Neural cell (in vitro differentiated cells): ENCODE results near the gene CRYZ. TPM values are rescaled to one million over a fixed set of nuclear protein-coding genes. Genes with fewer than 3 reads are reported as not detected.

ENCODE experiments used
- H2AFZ ChIP-seq: fragments of 200-600, 300-800 bp; sonication (generic), shearing (Covaris generic); 2 replicates; pipeline ENCODE4 v1.6.0; 2014; ENCODE audit warnings: low read depth, mild to moderate bottlenecking, antibody characterized with exemption, low read length, moderate library complexity
- H3F3A ChIP-seq: fragments of 200-600 bp; shearing (Covaris generic); 2 replicates; pipeline ENCODE4 v1.6.1; 2016; ENCODE audit warnings: mild to moderate bottlenecking, moderate library complexity, mixed read lengths, antibody characterized with exemption, low read length; ENCODE audit not compliant: insufficient read depth, poor library complexity, severe bottlenecking
- H3K27ac ChIP-seq: fragments of 200-600, 300-800 bp; sonication (generic), shearing (Covaris generic); 2 replicates; pipeline ENCODE4 v1.5.1; 2014; ENCODE audit warnings: mild to moderate bottlenecking, low read length, moderate library complexity
- H3K27me3 ChIP-seq: fragments of 300-800, 200-600 bp; sonication (generic), shearing (Covaris generic); 2 replicates; pipeline ENCODE4 v1.6.0; 2014; ENCODE audit warnings: mild to moderate bottlenecking, low read depth, low read length, moderate library complexity; ENCODE audit not compliant: insufficient read depth
- H3K36me3 ChIP-seq: fragments of 300-800, 200-600 bp; sonication (generic), shearing (Covaris generic); 2 replicates; pipeline ENCODE4 v1.5.1; 2014; ENCODE audit warnings: mild to moderate bottlenecking, antibody characterized with exemption, low read length, moderate library complexity; ENCODE audit not compliant: insufficient read depth
- H3K4me2 ChIP-seq: fragments of 300-800, 200-600 bp; sonication (generic), shearing (Covaris generic); 2 replicates; pipeline ENCODE4 v1.6.0; 2014; ENCODE audit warnings: mild to moderate bottlenecking, low read length
- H3K4me3 ChIP-seq: fragments of 300-800, 200-600 bp; sonication (generic), shearing (Covaris generic); 2 replicates; pipeline ENCODE4 v1.5.1; 2014; ENCODE audit warnings: mild to moderate bottlenecking, low read length, moderate library complexity
- H3K79me2 ChIP-seq: fragments of 200-600 bp; shearing (Covaris generic); replicated peaks from 2 replicates; pipeline ENCODE4 v1.6.0; 2014; ENCODE audit warnings: mild to moderate bottlenecking, low read length, moderate library complexity; ENCODE audit not compliant: insufficient read depth
- H3K9ac ChIP-seq: fragments of 300-800, 200-600 bp; sonication (generic), shearing (Covaris generic); 2 replicates; pipeline ENCODE4 v1.6.1; 2016; ENCODE audit warnings: mild to moderate bottlenecking, low read length, mixed read lengths
- H3K9me2 ChIP-seq: fragments of 200-600 bp; shearing (Covaris generic); 2 replicates; pipeline ENCODE4 v1.6.1; 2016; ENCODE audit warnings: mild to moderate bottlenecking, low read length, mixed read lengths; ENCODE audit not compliant: insufficient read depth
- H3K9me3 ChIP-seq: fragments of 200-600, 300-800 bp; sonication (generic), shearing (Covaris generic); 2 replicates; pipeline ENCODE4 v1.6.1; 2016; ENCODE audit warnings: mild to moderate bottlenecking, mixed run types, low read length, moderate library complexity, mixed read lengths
- H4K20me1 ChIP-seq: fragments of 200-600 bp; shearing (Covaris generic); 2 replicates; pipeline ENCODE4 v1.6.1; 2016; ENCODE audit warnings: mild to moderate bottlenecking, mixed run types; ENCODE audit not compliant: insufficient read depth
- CTCF ChIP-seq: fragments of 450-650 bp; IDR thresholded peaks from 2 replicates; pipeline ENCODE4 v1.5.1; 2014; ENCODE audit warnings: antibody characterized with exemption, mild to moderate bottlenecking, moderate library complexity; ENCODE audit not compliant: poor library complexity, severe bottlenecking
- EZH2 ChIP-seq: fragments of 200-600, 300-800 bp; shearing (Covaris generic), sonication (generic); IDR thresholded peaks from 2 replicates; pipeline ENCODE4 v1.6.1; 2014; ENCODE audit warnings: antibody characterized with exemption, low read length, borderline replicate concordance, mild to moderate bottlenecking; ENCODE audit not compliant: insufficient read depth, poor library complexity, severe bottlenecking
- MXI1 ChIP-seq: fragments of 450-650 bp; conservative IDR thresholded peaks from 2 replicates; pipeline ENCODE4 v1.6.1; 2014; ENCODE audit warnings: antibody characterized with exemption, mild to moderate bottlenecking; ENCODE audit not compliant: poor library complexity, severe bottlenecking
- RAD21 ChIP-seq: fragments of 450-650 bp; conservative IDR thresholded peaks from 2 replicates; pipeline ENCODE4 v1.6.1; 2014; ENCODE audit warnings: antibody characterized with exemption, mild to moderate bottlenecking, moderate library complexity
- REST ChIP-seq: IDR thresholded peaks from 2 replicates; pipeline ENCODE4 v1.6.1; 2012; ENCODE audit warnings: borderline replicate concordance
- SMC3 ChIP-seq: fragments of 450-650 bp; conservative IDR thresholded peaks from 2 replicates; pipeline ENCODE4 v1.6.1; 2014; ENCODE audit warnings: antibody characterized with exemption, mild to moderate bottlenecking, moderate library complexity; ENCODE audit not compliant: poor library complexity
- TAF1 ChIP-seq: IDR thresholded peaks from 2 replicates; pipeline ENCODE4 v1.6.1; 2012; ENCODE audit warnings: low read depth
- polyA plus RNA-seq: library from polyadenylated mRNA; depleted of rRNA; stranded (reverse); fragments of >200 nt; gene quantifications from 2 replicates; pipeline ENCODE4 v1.2.3, GENCODE V29; 2014

CRYZ gene
- polyA plus RNA-seq, 1 donor from 2014 or later: 1.9 TPM

- Histone ChIP-seq H2AFZ (no peak overlapping the region), H3K4me3 (no peak overlapping the region), H3K9me2 (no peaks in the 10 kb centered on the region), H3K27me3 (no peaks in the 10 kb centered on the region), H3F3A (no peaks in the 10 kb centered on the region), H3K79me2 (no peaks in the 10 kb centered on the region), H3K36me3 (no peaks in the 10 kb centered on the region), H3K27ac (no peak overlapping the region), H4K20me1 (no peaks in the 10 kb centered on the region), H3K9ac (no peak overlapping the region), H3K4me2 (no peak overlapping the region), H3K9me3 (no peaks in the 10 kb centered on the region)
- TF ChIP-seq MXI1: no peak
- no peak for TF ChIP-seq TAF1
Measured at GRCh38 chr1:74773582-74773981, 40.7 kb upstream of the CRYZ start.

- no peaks in the 10 kb centered on the region for H3K9me2 ChIP-seq
- no peak overlapping the region for H3K4me2 ChIP-seq
- no peak overlapping the region for H3K4me3 ChIP-seq
- H4K20me1 ChIP-seq: no peaks in the 10 kb centered on the region
- H3K9me3 ChIP-seq: no peaks in the 10 kb centered on the region
- no peak for TF ChIP-seq MXI1
- H3K27ac ChIP-seq: no peak overlapping the region
- no peak overlapping the region for H3K9ac ChIP-seq
- no peaks in the 10 kb centered on the region for H3K79me2 ChIP-seq
- no peaks in the 10 kb centered on the region for H3K27me3 ChIP-seq
- H3K36me3 ChIP-seq: no peaks in the 10 kb centered on the region
- no peaks in the 10 kb centered on the region for H3F3A ChIP-seq
- no peak overlapping the region for H2AFZ ChIP-seq
Measured at GRCh38 chr1:74772945-74773344, 40.1 kb upstream of the CRYZ start.

- no peak overlapping the region for H3K9ac ChIP-seq
- no peaks in the 10 kb centered on the region for H3K9me3 ChIP-seq
- no peak overlapping the region for H3K4me2 ChIP-seq
- H2AFZ ChIP-seq: no peak overlapping the region
- no peaks in the 10 kb centered on the region for H3K79me2 ChIP-seq
- no peak overlapping the region for H3K27ac ChIP-seq
- H3F3A ChIP-seq: no peaks in the 10 kb centered on the region
- H3K4me3 ChIP-seq: no peak overlapping the region
- TF ChIP-seq CTCF: peak; percentile 79
- peak; percentile 83 for TF ChIP-seq RAD21
- TF ChIP-seq REST: no peak
- no peak for TF ChIP-seq EZH2
- TF ChIP-seq SMC3: peak; percentile 87
- H3K9me2 ChIP-seq: no peaks in the 10 kb centered on the region
- no peaks in the 10 kb centered on the region for H3K27me3 ChIP-seq
- H3K36me3 ChIP-seq: no peaks in the 10 kb centered on the region
- no peaks in the 10 kb centered on the region for H4K20me1 ChIP-seq
Measured at GRCh38 chr1:74771913-74772515, 39.2 kb upstream of the CRYZ start.
